IMR-90 (cell line): Measurements from ENCODE around the gene CCDC148.

ENCODE experiments used
- BHLHE40 ChIP-seq: fragments of 150-350 bp; IDR thresholded peaks from 2 replicates; pipeline ENCODE4 v1.6.1; 2016; ENCODE audit warnings: mild to moderate bottlenecking, low read depth, low read length
- CEBPB ChIP-seq: IDR thresholded peaks from 2 replicates; pipeline ENCODE4 v1.6.1; 2012; ENCODE audit warnings: low read depth, low read length, improper control_type of control experiment
- CHD1 ChIP-seq: IDR thresholded peaks from 2 replicates; pipeline ENCODE4 v1.6.1; 2012; ENCODE audit warnings: low read depth, low read length, improper control_type of control experiment
- CTCF ChIP-seq: conservative IDR thresholded peaks from 2 replicates; pipeline ENCODE4 v1.5.1; 2012; ENCODE audit warnings: mild to moderate bottlenecking, low read depth, low read length, improper control_type of control experiment
- ELK1 ChIP-seq: fragments of 150-350 bp; IDR thresholded peaks from 2 replicates; pipeline ENCODE4 v1.6.1; 2016; ENCODE audit warnings: low read depth, mild to moderate bottlenecking, low read length, moderate library complexity, borderline replicate concordance
- FOS ChIP-seq: fragments of 150-350 bp; IDR thresholded peaks from 2 replicates; pipeline ENCODE4 v1.6.1; 2016; ENCODE audit warnings: low read depth, low read length
- MAFK ChIP-seq: IDR thresholded peaks from 2 replicates; pipeline ENCODE4 v1.6.1; 2012; ENCODE audit warnings: low read depth, low read length, improper control_type of control experiment
- MAZ ChIP-seq: IDR thresholded peaks from 2 replicates; pipeline ENCODE4 v1.6.1; 2012; ENCODE audit warnings: low read depth, mild to moderate bottlenecking, low read length, improper control_type of control experiment, moderate library complexity, borderline replicate concordance
- NFE2L2 ChIP-seq: fragments of 150-350 bp; IDR thresholded peaks from 2 replicates; pipeline ENCODE4 v1.6.1; 2016; ENCODE audit warnings: low read depth, mild to moderate bottlenecking, low read length
- POLR2A ChIP-seq: IDR thresholded peaks from 2 replicates; pipeline ENCODE4 v1.6.1; 2012; ENCODE audit warnings: mild to moderate bottlenecking, low read depth, low read length
- RFX5 ChIP-seq: IDR thresholded peaks from 2 replicates; pipeline ENCODE4 v1.8.0; 2012; ENCODE audit warnings: low read depth, mild to moderate bottlenecking, low read length, moderate library complexity
- SMC3 ChIP-seq: fragments of 150-350 bp; IDR thresholded peaks from 2 replicates; pipeline ENCODE4 v1.6.1; 2016; ENCODE audit warnings: low read depth, mild to moderate bottlenecking, antibody characterized with exemption, low read length, moderate library complexity
- TF ChIP-seq, protein P1 (sequence below): fragments of 150-350 bp; IDR thresholded peaks from 2 replicates; pipeline ENCODE4 v1.6.1; 2017; ENCODE audit warnings: mild to moderate bottlenecking, antibody characterized with exemption, low read length, low read depth

GRCh38 chr2:158402665-158403064 is 53.9 kb downstream of the CCDC148 start:
- TF ChIP-seq MAZ (no peak), CTCF (no peak), POLR2A (no peak), BHLHE40 (no peak), CHD1 (no peak), RFX5 (no peak), CEBPB (no peak), SMC3 (no peak), MAFK (no peak), FOS (no peak), ELK1 (no peak), NFE2L2 (no peak)
- TF ChIP-seq, protein P1, sequence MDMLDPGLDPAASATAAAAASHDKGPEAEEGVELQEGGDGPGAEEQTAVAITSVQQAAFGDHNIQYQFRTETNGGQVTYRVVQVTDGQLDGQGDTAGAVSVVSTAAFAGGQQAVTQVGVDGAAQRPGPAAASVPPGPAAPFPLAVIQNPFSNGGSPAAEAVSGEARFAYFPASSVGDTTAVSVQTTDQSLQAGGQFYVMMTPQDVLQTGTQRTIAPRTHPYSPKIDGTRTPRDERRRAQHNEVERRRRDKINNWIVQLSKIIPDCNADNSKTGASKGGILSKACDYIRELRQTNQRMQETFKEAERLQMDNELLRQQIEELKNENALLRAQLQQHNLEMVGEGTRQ: no peak
